HL-60 (cell line): ENCODE data around the gene KCNMA1.

ENCODE experiments used
- CTCF ChIP-seq: IDR thresholded peaks from one replicate; pipeline ENCODE4 v1.5.1; 2011; ENCODE audit warnings: low read length, control low read depth, inconsistent platforms; ENCODE audit not compliant: insufficient read depth
- GABPA ChIP-seq: IDR thresholded peaks from 2 replicates; pipeline ENCODE4 v1.6.1; 2012; ENCODE audit warnings: low read depth
- POLR2AphosphoS5 ChIP-seq: IDR thresholded peaks from 2 replicates; pipeline ENCODE4 v1.6.1; 2012; ENCODE audit warnings: low read depth
- REST ChIP-seq: IDR thresholded peaks from 2 replicates; pipeline ENCODE4 v1.6.1; 2012; ENCODE audit warnings: low read depth; ENCODE audit not compliant: insufficient replicate concordance
- SPI1 ChIP-seq: IDR thresholded peaks from 2 replicates; pipeline ENCODE4 v1.6.1; 2012; ENCODE audit warnings: low read depth, mild to moderate bottlenecking, borderline replicate concordance

- TF ChIP-seq POLR2AphosphoS5 (no peak), CTCF (no peak), REST (no peak), GABPA (no peak), SPI1 (no peak)
Measured at GRCh38 chr10:77317221-77317620, 320.4 kb downstream of the KCNMA1 start.
